GM04504 (cell line): ENCODE data around the gene ARMCX4.
"Not testable (repeated sequence)": the region's sequence is repeated elsewhere in the genome, so short reads cannot be mapped to it uniquely, and the experiment has no call there.

Experiments
- DNase-seq: peaks from one replicate; pipeline ENCODE4 v3.0.0-alpha.2; 2012; ENCODE audit warnings: low read depth

The ARMCX4 gene

DNA sequence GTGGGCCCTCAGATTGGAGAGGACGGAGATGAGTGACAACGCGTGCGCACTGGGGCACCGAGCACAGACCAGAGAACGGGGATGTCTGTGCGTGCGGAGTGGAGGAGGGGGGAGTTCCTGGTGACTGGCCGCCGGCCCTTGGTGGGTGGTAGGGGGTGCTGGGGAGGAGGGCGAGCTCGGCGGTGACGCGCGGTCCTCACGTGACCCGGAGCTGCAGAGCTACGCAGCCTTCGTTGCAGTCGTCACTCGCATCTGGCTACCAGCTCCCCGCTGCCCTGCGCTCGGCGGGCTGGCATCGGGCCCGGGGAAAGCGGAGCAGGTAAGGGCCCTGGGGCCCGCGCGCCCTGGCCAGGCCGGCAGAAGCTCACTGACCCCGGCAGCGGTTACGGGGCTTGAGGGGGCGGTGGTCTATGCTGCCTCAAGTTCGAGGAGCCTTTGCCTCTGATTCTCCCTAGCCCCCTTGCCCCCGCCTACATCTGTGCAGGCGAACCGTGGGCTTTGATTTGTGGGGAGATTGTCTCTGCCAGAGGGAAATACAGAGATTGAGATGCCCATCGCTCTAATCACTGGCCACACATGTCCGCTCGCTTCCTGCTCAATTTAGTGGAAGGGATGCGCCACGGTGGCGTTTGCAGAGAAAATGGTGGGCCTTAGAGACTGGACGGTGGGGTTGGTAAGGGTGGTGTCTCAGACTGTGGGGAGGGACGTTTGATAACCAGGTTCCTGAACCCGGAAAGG lies at the start of gene ARMCX4:
ARMCX4 (plus strand) TSS at position 245 of the 738 bp plus-strand sequence. CDS start 3,134 bp downstream, outside the sequence.
- peak; percentile 20 for DNase-seq

DNA sequence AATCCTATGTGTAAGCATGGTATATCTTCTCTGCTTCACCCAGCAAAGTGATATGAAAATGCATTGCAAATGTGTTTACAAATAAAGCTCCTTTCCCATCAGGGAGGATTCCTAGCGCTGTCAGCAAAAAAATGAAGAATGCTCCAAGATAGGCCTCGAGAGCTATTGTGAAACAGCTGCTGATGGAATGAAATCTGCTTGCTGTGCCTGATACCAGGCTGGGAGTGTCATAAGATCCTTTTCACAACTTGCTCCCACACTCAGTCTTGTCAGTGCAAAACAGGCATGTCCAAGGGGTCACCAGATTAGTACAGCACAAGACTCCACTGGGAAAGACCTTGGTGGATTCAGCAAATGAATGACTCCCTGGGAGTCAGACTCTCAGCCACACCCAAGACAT lies 43.2 kb upstream of the ARMCX4 start:
- no peak for DNase-seq

DNA sequence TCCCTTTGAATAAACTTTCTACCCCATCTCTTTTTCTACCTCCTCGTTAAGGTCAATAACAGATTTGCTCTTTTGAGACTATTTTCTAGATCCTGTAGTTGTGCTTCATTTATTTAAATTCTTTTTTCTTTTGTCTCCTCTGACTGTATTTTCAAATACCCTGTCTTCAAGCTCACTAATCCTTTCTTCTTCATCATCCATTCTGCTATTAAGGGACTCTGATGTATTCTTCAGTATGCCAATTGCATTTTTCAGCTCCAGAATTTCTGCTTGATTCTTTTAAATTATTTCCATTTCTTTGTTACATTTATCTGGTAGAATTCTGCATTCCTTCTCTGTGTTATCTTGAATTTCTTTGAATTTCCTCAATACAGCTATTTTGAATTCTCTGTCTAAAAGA lies 36.0 kb upstream of the ARMCX4 start:
- no peak for DNase-seq

DNA sequence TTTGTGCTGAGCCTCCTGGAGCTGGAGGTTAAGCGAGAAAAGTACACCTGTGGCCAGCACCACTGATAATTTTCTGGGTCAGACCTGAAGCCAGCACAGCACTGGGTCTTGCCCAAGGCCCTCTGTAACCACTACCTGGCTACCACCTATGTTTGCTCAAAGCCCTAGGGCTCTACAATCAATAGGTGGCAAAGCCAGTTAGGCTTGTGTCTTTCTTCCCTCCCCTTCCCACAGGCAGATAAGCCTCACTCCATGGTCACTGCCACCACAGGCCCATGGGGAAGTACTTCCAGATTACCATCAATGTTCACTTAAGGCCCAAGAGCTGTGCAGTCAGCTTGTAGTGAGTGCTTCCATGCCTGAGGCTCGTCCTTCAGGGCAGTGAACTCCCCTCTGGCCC lies 35.2 kb upstream of the ARMCX4 start:
- DNase-seq, result no peak

DNA sequence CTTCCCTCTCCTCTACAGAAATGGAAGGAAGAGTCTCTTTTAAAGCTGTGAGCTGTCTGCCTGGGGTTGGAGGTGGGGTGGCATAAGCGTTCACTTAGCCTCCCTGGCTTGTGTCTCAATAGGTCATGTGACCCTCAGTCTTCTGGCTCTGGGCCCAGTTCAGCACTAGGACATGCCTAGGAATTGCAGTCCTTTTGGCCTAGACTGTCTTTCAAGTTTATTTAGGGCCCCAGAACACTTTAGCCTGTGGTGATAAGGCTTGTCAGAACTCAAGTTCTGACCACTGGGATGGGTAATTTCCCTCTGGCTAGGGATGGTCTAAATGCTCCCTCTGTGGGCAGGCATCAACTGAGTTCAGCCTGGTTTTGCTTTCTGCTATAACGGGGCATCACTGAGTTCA lies 34.3 kb upstream of the ARMCX4 start:
- no peak for DNase-seq

DNA sequence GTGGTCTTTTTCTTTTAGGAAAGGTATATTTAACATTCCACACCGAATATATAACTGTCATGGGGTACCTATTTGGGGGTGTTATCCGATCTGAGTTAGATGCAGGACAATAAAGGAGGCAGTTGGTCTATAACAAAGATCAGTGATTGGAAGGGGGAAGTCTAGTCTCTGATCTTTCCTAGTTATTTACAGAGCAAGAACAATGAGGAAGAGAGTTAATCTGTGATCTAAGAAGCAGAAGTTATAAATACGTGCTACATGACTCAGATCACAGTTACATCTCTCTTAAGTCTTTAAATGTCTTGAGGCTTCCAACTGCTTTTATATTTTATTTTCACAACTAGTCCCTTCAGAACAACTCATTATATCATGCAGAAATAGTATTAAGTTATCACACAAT lies 33.2 kb upstream of the ARMCX4 start:
- no peak for DNase-seq

DNA sequence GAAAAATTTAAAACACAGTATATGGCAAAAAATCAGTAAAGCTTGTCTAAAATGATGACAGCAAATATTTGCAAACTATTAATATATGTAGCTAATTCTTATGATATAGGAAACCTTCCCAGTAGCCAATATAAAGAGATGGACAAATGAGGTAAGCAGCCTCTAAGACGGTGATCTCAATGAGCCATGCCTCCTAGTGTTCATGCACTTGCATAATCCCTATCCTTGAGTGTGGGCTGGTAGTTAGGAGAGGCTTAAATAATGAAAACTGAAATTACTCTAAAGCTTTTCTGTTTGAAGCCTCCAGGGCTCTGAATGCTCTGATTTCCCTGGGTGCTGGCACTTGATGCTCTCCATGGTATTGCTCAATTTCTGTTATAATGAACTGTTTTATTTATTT lies 24.6 kb upstream of the ARMCX4 start:
- DNase-seq, result no peak

DNA sequence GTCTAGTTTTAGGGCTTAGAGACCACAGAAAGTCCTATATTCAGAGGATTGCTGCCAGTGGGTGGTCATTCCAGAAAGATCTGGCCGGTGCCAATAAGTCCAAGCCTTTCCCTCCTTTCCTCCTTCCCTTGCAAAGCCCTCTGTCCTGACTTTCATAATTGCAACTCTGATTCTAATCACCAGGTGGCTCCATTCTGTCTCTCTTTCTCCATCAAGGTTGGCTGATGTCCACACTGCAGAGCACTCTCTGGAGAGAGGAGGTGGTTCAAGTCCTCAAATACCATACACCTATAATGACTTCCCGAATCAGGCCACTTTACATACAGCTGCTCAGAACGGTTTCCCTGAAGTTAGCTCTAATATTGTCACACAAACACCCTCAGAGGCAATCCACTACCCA lies 22.4 kb upstream of the ARMCX4 start:
- no peak for DNase-seq

DNA sequence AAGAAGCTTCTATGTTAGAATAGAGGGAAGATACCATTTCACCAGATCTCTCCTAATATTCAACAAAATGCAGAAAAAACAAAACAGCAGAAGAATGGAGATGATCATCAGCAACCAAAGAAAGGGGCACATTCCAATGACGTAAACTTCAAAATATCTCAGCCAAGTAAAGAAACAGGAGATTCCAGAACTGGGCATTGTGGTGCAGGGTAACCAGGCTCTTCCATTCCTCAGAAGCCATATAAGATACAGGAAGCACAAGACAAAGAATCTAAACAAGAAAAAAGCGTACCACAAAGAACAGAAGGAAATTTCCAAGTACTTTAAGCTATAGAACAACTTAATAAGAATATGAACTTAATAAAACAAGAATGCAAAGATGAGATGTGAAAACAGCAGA lies 6.9 kb upstream of the ARMCX4 start:
- DNase-seq, result no peak

DNA sequence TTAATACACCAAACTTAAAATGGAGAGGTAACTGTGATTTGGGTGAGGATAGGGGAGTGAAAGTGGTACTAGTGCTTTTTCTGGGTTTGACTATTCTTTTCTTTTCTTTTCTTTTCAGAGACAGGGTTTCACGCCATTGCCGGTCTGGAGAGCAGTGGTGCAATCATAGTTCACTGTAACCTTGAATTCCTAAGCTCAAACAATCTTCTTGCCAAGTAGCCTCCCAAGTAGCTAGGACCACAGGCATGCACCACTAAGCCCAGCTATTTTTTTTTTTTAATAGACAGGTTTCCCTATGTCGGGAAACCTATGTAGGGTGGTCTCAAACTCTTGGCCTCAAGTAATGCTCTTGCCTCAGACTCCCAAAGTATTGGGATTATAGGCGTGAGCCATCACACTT lies 3.0 kb upstream of the ARMCX4 start:
- no peak for DNase-seq

DNA sequence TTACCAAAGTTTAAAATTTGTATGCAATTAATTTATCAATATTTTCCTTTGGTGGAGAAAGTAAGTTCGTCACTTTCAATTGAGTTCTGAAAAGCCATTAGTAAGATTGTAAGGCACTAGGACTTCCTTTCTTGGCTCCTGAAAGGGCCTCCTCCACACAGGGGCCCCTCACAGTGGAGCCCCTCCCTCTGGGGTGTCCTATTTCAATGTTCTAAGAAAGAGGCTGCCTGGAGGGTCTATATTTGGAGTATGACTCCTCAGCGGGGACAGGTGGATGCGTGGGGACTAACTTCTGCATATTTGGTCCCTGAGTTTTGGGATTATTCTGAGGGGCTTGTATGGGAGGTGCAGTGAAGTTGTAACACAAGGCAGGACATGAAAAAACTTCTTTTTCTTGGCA lies 1.6 kb upstream of the ARMCX4 start:
- no peak for DNase-seq

DNA sequence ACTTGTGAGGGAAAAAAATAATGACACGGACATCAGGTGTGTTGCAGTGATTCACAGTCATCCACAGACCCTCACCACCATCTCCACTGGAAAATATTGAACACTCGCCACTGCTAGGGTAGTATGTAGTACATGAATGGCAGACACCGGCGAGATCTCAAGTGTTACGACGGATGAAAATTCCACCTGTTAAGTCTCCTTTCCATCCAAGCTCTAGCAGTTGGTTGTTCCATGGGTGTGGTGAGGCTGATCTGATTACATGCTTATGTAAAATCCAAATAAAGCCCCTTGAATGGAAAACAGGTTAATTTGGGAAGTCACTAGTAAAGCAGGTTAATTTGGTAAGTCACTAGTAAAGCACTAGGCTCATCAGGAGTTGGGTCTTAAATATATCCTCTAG lies 1.1 kb upstream of the ARMCX4 start:
- no peak for DNase-seq

DNA sequence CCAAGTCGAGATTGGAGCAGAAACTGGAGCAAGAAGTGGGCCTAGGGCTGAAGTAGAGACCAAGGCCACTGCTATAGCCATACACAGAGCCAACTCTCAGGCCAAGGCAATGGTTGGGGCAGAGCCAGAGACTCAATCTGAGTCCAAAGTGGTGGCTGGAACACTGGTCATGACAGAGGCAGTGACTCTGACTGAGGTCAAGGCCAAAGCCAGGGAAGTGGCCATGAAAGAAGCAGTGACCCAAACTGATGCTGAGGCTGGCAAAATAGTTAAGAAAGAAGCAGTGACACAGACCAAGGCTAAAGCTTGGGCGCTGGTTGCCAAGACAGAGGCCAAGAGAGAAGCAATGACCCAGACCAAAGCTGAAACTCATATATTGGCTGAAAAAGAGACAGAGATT lies 3.5 kb downstream of the ARMCX4 start:
- DNase-seq, result no peak

DNA sequence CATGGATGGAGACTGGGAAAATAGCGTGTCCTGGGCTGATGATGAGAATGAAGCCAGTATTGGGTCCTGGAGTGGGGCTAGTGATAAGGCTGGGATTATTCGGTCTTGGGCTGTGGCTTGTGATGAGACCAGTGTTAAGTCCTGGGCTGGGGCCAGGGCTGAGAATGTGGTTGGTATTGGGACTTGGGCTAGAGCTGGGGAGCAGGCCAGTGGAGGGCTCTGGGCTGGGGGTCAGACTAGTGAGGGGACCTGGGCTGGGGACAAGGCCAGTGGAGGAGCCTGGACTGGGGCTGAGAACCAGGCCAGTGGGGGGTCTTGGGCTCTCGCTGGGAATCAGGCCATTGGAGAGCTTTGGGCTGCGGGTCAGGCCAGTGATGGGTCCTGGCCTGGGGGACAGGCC lies 6.7 kb downstream of the ARMCX4 start:
- DNase-seq, result no peak

DNA sequence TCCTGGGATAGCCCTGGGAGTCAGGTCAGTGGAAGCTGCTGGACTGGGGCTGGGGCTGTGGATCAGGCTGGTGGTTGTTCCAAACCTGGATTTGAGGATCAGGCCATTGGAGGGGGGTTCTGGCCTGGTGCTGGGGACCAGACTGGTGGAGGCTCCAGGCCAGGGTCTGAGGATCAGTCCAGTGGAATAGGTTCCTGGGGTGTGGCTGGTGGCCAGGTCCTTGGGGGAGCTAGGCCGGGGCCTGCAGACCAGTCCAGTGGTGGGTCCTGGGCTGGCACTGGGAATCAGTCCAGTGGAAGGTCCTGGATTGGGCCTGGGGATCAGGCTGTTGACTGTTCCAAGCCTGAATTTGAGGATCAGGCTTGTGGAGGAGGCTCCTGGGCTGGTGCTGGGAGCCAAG lies 8.0 kb downstream of the ARMCX4 start:
- DNase-seq, result no peak

DNA sequence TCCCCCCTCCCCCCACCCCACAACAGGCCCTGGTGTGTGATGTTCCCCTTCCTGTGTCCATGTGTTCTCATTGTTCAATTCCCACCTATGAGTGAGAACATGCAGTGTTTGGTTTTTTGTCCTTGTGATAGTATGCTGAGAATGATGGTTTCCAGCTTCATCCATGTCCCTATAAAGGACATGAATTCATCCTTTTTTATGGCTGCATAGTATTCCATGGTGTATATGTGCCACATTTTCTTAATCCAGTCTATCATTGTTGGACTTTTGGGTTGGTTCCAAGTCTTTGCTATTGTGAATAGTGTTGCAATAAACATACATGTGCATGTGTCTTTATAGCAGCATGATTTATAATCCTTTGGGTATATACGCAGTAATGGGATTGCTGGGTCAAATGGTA lies 17.7 kb downstream of the ARMCX4 start:
- not testable (repeated sequence) for DNase-seq

DNA sequence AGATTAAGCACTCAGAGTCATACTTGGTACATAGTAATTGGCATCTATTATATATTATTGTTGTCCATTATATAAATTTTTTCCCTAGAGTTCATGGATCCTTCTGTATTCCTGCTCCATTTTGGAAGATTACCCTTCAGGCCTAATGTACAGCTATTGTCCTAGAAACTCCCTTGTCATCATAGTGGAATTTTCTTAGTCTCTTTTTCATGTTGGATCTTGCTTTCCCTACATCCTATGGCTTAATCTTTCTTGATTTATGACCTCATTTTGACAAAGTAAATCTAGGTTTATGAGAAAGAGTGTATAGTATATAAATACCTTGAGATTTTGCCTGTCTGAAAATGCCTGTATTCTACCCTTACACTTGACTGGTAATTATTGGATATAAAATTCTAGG lies 22.1 kb downstream of the ARMCX4 start:
- no peak for DNase-seq

DNA sequence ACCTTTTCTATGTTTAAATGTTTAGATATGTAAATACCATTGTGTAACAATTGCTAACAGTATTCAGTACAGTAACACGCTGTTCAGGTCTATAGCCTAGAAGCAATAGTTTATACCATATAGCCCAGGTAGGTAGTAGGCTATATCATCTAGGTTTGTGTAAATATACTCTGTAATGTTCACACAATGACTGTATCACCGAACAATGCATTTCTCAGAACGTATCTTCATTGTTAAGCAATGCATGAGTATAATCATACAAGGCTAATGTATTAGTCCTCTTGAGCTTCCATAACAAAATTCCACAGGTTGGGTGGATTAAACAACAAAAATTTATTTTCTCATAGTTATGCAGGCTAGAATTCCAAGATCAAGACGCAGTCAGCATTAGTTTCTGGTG lies 22.7 kb downstream of the ARMCX4 start:
- no peak for DNase-seq

DNA sequence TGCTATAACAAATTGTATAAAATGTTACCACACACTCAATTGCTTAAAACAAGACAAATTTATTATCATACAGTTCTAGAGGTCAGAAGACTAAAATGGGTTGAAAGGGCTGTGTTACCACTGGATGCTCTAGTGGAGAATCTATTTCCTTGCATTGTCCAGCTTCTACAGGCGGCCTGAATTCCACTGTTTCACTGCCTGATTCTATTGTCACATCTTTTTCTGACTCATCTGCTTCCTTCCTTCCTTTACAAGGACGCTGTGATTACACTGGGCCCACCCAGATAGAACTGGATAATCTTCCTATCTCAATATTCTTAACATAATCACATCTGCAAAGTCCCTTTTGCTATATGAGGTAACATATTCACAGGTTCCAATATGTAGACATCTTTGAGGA lies 45.7 kb downstream of the ARMCX4 start:
- DNase-seq, result no peak
